Measurements from ENCODE around the gene GRIN1. TPM values are rescaled to one million over a fixed set of nuclear protein-coding genes. Genes with fewer than 3 reads are reported as not detected.

GRIN1 gene
- total and polyA plus RNA-seq, 2 donors = 0.18 to 0.19 TPM

DNA sequence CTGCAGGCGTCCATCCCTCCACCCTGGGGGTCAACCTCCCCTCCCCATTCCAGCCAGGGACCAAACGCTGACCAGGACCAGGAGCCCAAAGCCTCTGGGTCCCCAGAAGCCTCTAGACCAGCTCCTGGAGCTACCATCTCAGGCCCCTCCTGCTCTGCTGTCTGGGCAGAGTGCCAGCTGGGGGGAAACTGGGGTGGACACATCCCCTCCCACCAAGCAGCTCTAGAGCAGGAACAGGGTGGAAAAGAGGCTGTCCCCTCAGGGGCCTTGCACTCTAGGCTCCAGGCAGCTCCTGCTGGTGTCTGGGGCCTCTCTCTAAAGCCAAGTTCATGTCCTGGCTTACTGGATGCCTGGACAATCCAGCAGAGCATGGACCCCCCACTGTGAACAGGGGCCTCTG, 53.9 kb downstream of the GRIN1 start:
- Histone ChIP-seq H3K4me1 (ENCODE audit: control insufficient read depth in 2 of 2, insufficient read depth in 2 of 2, low read length in 2 of 2) (peaks cover 8 to 16% of the 10 kb centered on the region in 2 donors), H3K27ac (ENCODE audit: low read depth in 1 of 2, low read length in 1 of 2) (no peak overlapping the region), H3K9me3 (ENCODE audit: control insufficient read depth in 2 of 2, insufficient read depth in 1 of 2, low read length in 1 of 2) (no peaks in the 10 kb centered on the region), H3K36me3 (ENCODE audit: control insufficient read depth in 2 of 2, insufficient read depth in 2 of 2, low read length in 1 of 2) (peaks cover 19 to 26% of the 10 kb centered on the region in 2 donors), H3K27me3 (ENCODE audit: control insufficient read depth in 2 of 2, insufficient read depth in 1 of 2, low read length in 1 of 2) (peaks cover 0 to 5% of the 10 kb centered on the region in 2 donors), H3K4me3 (ENCODE audit: low read length in 2 of 2) (no peak overlapping the region)
- no peak for DNase-seq (ENCODE audit: low read depth in 6 of 9, low spot score in 9 of 9)
- WGBS = 92% methylated on average over 2 of the region's 2 CpGs

DNA sequence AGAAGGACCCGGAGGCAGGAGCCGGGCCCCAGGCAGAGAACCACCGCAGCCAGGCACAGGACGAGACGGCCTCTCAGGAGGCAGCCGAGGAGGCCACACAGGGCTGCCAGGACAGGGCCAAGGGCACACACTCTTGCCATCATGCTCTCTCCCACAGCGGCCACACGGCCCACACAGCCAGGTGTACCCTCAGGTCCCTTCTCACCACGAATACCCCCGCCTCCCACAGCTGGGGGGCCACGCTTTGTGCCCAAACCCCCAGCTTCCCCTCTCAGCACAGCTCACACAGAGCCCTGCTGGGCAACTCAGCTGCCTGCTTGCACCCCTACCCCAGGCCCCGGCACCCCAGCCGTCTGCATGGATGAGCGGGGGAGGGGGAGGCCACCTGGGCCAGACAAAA, 54.8 kb downstream of the GRIN1 start:
- peaks cover 8 to 14% of the 10 kb centered on the region in 2 donors for H3K4me1 ChIP-seq (ENCODE audit: control insufficient read depth in 2 of 2, insufficient read depth in 2 of 2, low read length in 2 of 2)
- H3K9me3 ChIP-seq (ENCODE audit: control insufficient read depth in 2 of 2, insufficient read depth in 1 of 2, low read length in 1 of 2) = no peaks in the 10 kb centered on the region
- H3K27me3 ChIP-seq (ENCODE audit: control insufficient read depth in 2 of 2, insufficient read depth in 1 of 2, low read length in 1 of 2) = peaks cover 0 to 14% of the 10 kb centered on the region in 2 donors
- H3K4me3 ChIP-seq (ENCODE audit: low read length in 2 of 2) = no peak overlapping the region
- WGBS = 91% methylated on average over 14 of the region's 14 CpGs
- H3K27ac ChIP-seq (ENCODE audit: low read depth in 1 of 2, low read length in 1 of 2) = no peak overlapping the region
- DNase-seq (ENCODE audit: low read depth in 6 of 9, low spot score in 9 of 9) = no peak
- peaks cover 19 to 26% of the 10 kb centered on the region in 2 donors for H3K36me3 ChIP-seq (ENCODE audit: control insufficient read depth in 2 of 2, insufficient read depth in 2 of 2, low read length in 1 of 2)

DNA sequence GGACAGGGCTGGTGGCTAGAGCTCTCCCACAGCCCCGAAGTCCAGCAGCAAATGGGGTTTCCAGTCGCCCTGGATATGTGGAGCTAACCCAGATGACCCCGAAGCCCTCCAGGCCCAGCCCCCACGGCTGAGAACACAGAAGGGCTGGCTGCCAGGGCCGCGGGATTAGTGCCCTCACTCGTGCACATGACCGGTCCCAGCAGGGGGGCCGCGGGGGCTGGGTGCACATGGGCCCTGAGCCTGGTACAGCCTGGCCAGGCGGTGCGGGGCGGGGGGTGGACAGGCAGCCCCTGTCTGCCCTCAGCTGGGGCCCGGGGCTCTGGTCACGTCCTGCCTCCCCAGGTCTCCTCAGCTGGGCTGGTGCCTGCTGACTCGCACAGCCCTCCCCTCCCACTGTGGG, 55.4 kb downstream of the GRIN1 start:
- WGBS = 93% methylated on average over 16 of the region's 16 CpGs
- Histone ChIP-seq H3K4me3 (ENCODE audit: low read length in 2 of 2) (no peak overlapping the region), H3K4me1 (ENCODE audit: control insufficient read depth in 2 of 2, insufficient read depth in 2 of 2, low read length in 2 of 2) (peaks cover 8 to 11% of the 10 kb centered on the region in 2 donors), H3K27ac (ENCODE audit: low read depth in 1 of 2, low read length in 1 of 2) (no peak overlapping the region), H3K27me3 (ENCODE audit: control insufficient read depth in 2 of 2, insufficient read depth in 1 of 2, low read length in 1 of 2) (peaks cover 5 to 21% of the 10 kb centered on the region in 2 donors), H3K36me3 (ENCODE audit: control insufficient read depth in 2 of 2, insufficient read depth in 2 of 2, low read length in 1 of 2) (peaks cover 19 to 26% of the 10 kb centered on the region in 2 donors), H3K9me3 (ENCODE audit: control insufficient read depth in 2 of 2, insufficient read depth in 1 of 2, low read length in 1 of 2) (no peaks in the 10 kb centered on the region)
- DNase-seq (ENCODE audit: low read depth in 6 of 9, low spot score in 9 of 9) = no peak

DNA sequence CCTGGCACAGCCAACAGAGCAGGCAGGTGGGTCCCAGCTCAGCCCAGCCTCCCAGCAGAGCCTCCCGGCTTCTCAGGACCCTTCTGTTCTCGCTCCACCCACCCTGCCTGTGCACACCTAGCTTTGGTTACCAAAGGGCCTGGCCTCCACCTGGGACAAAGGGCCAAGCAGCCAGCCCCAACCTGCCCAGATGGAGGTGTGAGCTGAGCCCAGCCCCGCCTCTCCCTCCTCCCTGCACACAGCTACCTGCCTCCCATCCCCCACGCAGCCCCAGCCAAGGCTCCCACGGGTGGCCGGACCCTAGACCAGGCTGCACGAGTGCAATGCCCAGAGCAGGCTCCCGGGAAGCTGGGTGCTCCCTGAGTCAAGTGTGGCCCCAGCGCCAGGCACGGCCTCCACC, 56.0 kb downstream of the GRIN1 start:
- Histone ChIP-seq H3K4me3 (ENCODE audit: low read length in 2 of 2) (no peak overlapping the region), H3K36me3 (ENCODE audit: control insufficient read depth in 2 of 2, insufficient read depth in 2 of 2, low read length in 1 of 2) (peaks cover 16 to 24% of the 10 kb centered on the region in 2 donors), H3K27ac (ENCODE audit: low read depth in 1 of 2, low read length in 1 of 2) (no peak overlapping the region), H3K9me3 (ENCODE audit: control insufficient read depth in 2 of 2, insufficient read depth in 1 of 2, low read length in 1 of 2) (no peaks in the 10 kb centered on the region), H3K4me1 (ENCODE audit: control insufficient read depth in 2 of 2, insufficient read depth in 2 of 2, low read length in 2 of 2) (peaks cover 5 to 6% of the 10 kb centered on the region in 2 donors), H3K27me3 (ENCODE audit: control insufficient read depth in 2 of 2, insufficient read depth in 1 of 2, low read length in 1 of 2) (peaks cover 9 to 25% of the 10 kb centered on the region in 2 donors)
- no peak for DNase-seq (ENCODE audit: low read depth in 6 of 9, low spot score in 9 of 9)
- WGBS = 93% methylated on average over 10 of the region's 10 CpGs

DNA sequence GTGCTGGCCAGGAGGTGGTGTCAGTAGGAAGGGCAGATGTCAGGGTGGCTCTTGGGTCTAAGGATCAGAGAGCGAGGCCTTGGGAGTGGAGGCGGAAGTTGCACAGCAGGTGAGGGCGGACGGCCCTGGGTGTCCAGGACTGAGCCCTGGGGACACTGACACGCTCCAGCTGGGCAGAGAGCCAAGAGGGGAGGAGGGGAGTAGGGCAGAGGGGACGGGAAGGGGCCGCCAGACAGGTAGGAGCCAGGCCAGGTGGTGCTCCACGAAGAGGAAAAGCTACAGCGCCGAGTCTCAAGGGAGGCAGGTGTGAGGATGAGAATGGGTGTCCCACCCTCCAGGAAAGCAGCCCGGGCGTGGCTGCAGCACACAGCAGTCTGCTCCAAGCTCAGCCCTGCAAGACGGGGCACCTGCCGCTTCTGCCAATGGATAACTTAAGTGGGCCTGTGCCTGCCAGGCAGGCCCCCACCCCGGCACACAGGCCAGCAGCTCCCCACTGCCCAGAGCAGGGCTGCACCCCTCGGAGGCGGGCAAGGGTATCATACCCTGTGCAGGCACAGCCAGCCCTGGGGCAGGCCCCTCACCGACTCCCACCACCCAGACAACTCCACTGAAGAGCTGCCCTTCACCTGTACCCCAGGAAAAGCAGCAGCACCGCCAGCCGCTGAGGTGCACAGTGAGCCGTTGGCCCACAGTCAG, 56.7 kb downstream of the GRIN1 start:
- H3K9me3 ChIP-seq (ENCODE audit: control insufficient read depth in 2 of 2, insufficient read depth in 1 of 2, low read length in 1 of 2) = no peaks in the 10 kb centered on the region
- H3K27me3 ChIP-seq (ENCODE audit: control insufficient read depth in 2 of 2, insufficient read depth in 1 of 2, low read length in 1 of 2) = peaks cover 10 to 25% of the 10 kb centered on the region in 2 donors
- H3K36me3 ChIP-seq (ENCODE audit: control insufficient read depth in 2 of 2, insufficient read depth in 2 of 2, low read length in 1 of 2) = peaks cover 8 to 16% of the 10 kb centered on the region in 2 donors
- no peak for DNase-seq (ENCODE audit: low read depth in 6 of 9, low spot score in 9 of 9)
- H3K27ac ChIP-seq (ENCODE audit: low read depth in 1 of 2, low read length in 1 of 2) = no peak overlapping the region
- peaks cover 3 to 4% of the 10 kb centered on the region in 2 donors for H3K4me1 ChIP-seq (ENCODE audit: control insufficient read depth in 2 of 2, insufficient read depth in 2 of 2, low read length in 2 of 2)
- H3K4me3 ChIP-seq (ENCODE audit: low read length in 2 of 2) = no peak overlapping the region
- 95% methylated on average over 21 of the region's 21 CpGs for WGBS

DNA sequence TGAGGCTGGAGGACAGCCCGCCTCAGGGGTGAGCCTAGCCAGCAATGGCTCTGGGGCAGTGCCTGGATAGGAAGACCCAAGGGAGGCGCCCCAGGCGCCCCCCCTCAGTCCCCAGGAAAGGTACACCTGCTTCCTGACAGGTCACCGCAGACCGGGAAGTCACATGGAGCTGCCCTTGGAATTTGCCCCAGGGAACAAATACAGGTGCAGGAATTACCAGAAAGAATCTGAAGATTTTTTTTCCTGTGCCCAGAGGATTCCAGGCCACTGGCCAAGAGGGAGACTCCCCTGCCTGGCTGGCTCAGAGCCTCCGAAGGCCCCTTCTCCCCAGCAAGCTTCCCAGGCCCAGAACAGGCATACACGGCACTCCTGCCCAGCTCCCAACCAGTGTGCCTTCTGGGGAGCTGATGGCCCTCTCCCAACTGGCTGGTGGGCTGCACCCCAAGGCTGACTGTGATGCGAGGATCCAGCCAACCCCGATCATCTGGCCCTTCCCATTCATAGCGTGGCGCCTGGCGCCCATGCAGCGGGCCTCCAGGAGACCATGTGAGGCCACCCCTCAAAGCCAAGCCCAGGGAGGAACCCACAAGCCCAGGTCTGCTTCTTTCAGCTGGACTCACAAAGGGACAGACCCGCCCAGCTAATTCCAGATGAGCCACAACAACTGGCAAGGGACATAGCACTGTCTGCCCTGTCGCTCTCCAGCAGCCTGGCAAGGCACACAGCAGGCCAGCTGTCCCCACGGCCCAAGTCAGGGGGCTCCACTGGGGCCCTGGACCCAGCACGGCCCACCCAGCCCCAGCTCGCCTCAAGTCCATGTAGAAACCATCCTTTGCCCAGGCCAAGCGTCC, 59.3 kb downstream of the GRIN1 start:
- no peak for DNase-seq (ENCODE audit: low read depth in 6 of 9, low spot score in 9 of 9)
- peaks cover 9 to 14% of the 10 kb centered on the region in 2 donors for H3K4me1 ChIP-seq (ENCODE audit: control insufficient read depth in 2 of 2, insufficient read depth in 2 of 2, low read length in 2 of 2)

DNA sequence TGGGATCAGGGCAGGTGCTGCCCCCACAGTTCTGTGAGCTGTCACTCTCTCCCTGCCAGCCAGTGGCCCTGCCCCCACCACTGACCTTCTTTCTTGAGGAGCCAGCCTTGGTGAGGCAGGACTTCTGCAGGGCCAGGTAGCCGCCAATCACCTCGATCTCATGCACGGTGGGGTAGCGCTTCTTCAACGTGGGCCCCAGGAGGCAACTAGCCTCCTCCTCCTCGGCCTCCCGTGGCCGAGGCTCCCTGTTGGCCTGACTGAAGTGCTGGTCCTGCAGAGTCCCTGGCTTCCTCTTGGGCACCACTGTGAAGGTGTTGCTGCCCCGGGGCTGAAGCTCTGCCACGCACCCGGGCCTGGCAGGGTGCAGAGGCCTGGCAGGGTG, 59.9 kb downstream of the GRIN1 start:
- Histone ChIP-seq H3K27me3 (ENCODE audit: control insufficient read depth in 2 of 2, insufficient read depth in 1 of 2, low read length in 1 of 2) (peaks cover 10 to 25% of the 10 kb centered on the region in 2 donors), H3K4me1 (ENCODE audit: control insufficient read depth in 2 of 2, insufficient read depth in 2 of 2, low read length in 2 of 2) (peaks cover 12 to 15% of the 10 kb centered on the region in 2 donors), H3K27ac (ENCODE audit: low read depth in 1 of 2, low read length in 1 of 2) (no peak overlapping the region), H3K4me3 (ENCODE audit: low read length in 2 of 2) (no peak overlapping the region), H3K36me3 (ENCODE audit: control insufficient read depth in 2 of 2, insufficient read depth in 2 of 2, low read length in 1 of 2) (peaks cover 0 to under 1% of the 10 kb centered on the region in 2 donors), H3K9me3 (ENCODE audit: control insufficient read depth in 2 of 2, insufficient read depth in 1 of 2, low read length in 1 of 2) (no peaks in the 10 kb centered on the region)
- no peak for DNase-seq (ENCODE audit: low read depth in 6 of 9, low spot score in 9 of 9)
- 94% methylated on average over 11 of the region's 11 CpGs for WGBS

More for the DNA sequence above, 59.3 kb downstream of the GRIN1 start:
- H3K9me3 ChIP-seq (ENCODE audit: control insufficient read depth in 2 of 2, insufficient read depth in 1 of 2, low read length in 1 of 2) = no peaks in the 10 kb centered on the region
- H3K27ac ChIP-seq (ENCODE audit: low read depth in 1 of 2, low read length in 1 of 2) = no peak overlapping the region
- 95% methylated on average over 19 of the region's 19 CpGs for WGBS
- no peak overlapping the region for H3K4me3 ChIP-seq (ENCODE audit: low read length in 2 of 2)
- H3K27me3 ChIP-seq (ENCODE audit: control insufficient read depth in 2 of 2, insufficient read depth in 1 of 2, low read length in 1 of 2) = peaks cover 10 to 25% of the 10 kb centered on the region in 2 donors
- no peaks in the 10 kb centered on the region for H3K36me3 ChIP-seq (ENCODE audit: control insufficient read depth in 2 of 2, insufficient read depth in 2 of 2, low read length in 1 of 2)

DNA sequence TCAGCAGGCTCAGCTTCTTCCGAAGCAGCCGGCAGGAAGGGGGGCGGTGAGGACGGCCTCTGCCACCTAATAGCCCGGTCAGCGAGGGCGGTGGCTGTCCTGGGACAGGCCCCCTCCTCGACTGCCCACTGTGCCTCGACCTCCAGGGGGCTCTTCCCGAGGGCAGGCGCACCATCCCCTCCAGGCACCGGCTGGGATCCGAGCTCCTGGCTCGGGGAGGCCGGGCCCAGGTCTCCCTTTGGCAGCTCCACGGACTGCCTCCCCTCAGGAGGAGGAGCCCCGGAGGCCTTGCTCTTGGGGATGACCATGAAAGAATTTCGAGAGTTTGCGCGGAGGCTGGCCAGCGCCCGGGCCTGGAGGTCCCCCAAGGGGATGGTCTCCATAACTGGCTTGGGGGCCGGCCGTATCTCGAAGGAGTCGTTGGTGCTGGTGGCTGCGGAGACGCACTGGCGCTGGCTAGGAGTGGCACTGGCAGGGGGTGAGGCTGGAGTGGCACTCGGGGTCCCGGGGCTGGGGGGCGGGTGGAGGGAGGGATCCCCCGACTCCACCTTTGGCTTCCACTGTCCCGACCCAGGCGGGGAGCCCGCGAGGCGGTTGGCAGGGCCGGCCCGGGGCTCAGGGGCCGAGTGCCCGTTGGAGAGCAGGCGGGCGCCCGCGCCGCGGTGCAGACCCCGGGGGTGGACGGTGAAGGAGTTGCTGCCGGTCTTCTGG, 60.6 kb downstream of the GRIN1 start:
- Histone ChIP-seq H3K27ac (ENCODE audit: low read depth in 1 of 2, low read length in 1 of 2) (no peak overlapping the region), H3K36me3 (ENCODE audit: control insufficient read depth in 2 of 2, insufficient read depth in 2 of 2, low read length in 1 of 2) (peaks cover 0 to 4% of the 10 kb centered on the region in 2 donors), H3K27me3 (ENCODE audit: control insufficient read depth in 2 of 2, insufficient read depth in 1 of 2, low read length in 1 of 2) (peaks cover 10 to 25% of the 10 kb centered on the region in 2 donors), H3K4me3 (ENCODE audit: low read length in 2 of 2) (peak overlapping the region in 1 of 2 donors; percentile 75), H3K4me1 (ENCODE audit: control insufficient read depth in 2 of 2, insufficient read depth in 2 of 2, low read length in 2 of 2) (peaks cover 18 to 22% of the 10 kb centered on the region in 2 donors), H3K9me3 (ENCODE audit: control insufficient read depth in 2 of 2, insufficient read depth in 1 of 2, low read length in 1 of 2) (no peaks in the 10 kb centered on the region)
- DNase-seq (ENCODE audit: low read depth in 6 of 9, low spot score in 9 of 9) = no peak
- WGBS = 36% methylated on average over 51 of the region's 51 CpGs

Data from thymus (tissue), 11 donors.